Activated naive CD8-positive, alpha-beta T cell (primary cell): ENCODE data around the gene CNOT4.

ENCODE experiments used
- H3K27ac Mint-ChIP-seq: one replicate; pipeline ENCODE4 v1.8.0; 2021; ENCODE audit warnings: mixed read lengths
- H3K27me3 Mint-ChIP-seq: one replicate; pipeline ENCODE4 v1.8.0; 2021; ENCODE audit warnings: mixed read lengths
- H3K36me3 Mint-ChIP-seq: one replicate; pipeline ENCODE4 v1.8.0; 2021; ENCODE audit warnings: mixed read lengths
- H3K4me1 Mint-ChIP-seq: one replicate; pipeline ENCODE4 v1.8.0; 2021; ENCODE audit warnings: low read depth, mixed read lengths
- H3K4me3 Mint-ChIP-seq: one replicate; pipeline ENCODE4 v1.8.0; 2021; ENCODE audit warnings: mild to moderate bottlenecking, mixed read lengths
- H3K9me3 Mint-ChIP-seq: one replicate; pipeline ENCODE4 v1.8.0; 2021; ENCODE audit warnings: low read depth, mixed read lengths

The CNOT4 gene

GRCh38 chr7:135410543-135410942, 99.4 kb downstream of the CNOT4 start:
- Mint-ChIP-seq H3K27me3 (no peaks in the 10 kb centered on the region), H3K27ac (no peak overlapping the region), H3K9me3 (no peaks in the 10 kb centered on the region), H3K4me1 (peaks cover 13% of the 10 kb centered on the region), H3K4me3 (no peak overlapping the region), H3K36me3 (peaks cover 22% of the 10 kb centered on the region)

GRCh38 chr7:135409845-135410542, 99.9 kb downstream of the CNOT4 start:
- Mint-ChIP-seq H3K4me1 (peaks cover 13% of the 10 kb centered on the region), H3K36me3 (peaks cover 22% of the 10 kb centered on the region), H3K27me3 (no peaks in the 10 kb centered on the region), H3K4me3 (no peak overlapping the region), H3K27ac (no peak overlapping the region), H3K9me3 (no peaks in the 10 kb centered on the region)

GRCh38 chr7:135407884-135408283, 102.0 kb downstream of the CNOT4 start:
- H3K4me3 Mint-ChIP-seq: no peak overlapping the region
- H3K36me3 Mint-ChIP-seq: peaks cover 16% of the 10 kb centered on the region
- peaks cover 11% of the 10 kb centered on the region for H3K4me1 Mint-ChIP-seq

GRCh38 chr7:135406918-135407317, 103.0 kb downstream of the CNOT4 start:
- H3K4me1 Mint-ChIP-seq: peaks cover 11% of the 10 kb centered on the region
- H3K27me3 Mint-ChIP-seq: no peaks in the 10 kb centered on the region
- H3K27ac Mint-ChIP-seq: no peak overlapping the region
- no peak overlapping the region for H3K4me3 Mint-ChIP-seq
- H3K36me3 Mint-ChIP-seq: peaks cover 16% of the 10 kb centered on the region
- H3K9me3 Mint-ChIP-seq: no peaks in the 10 kb centered on the region

More at GRCh38 chr7:135407884-135408283, 102.0 kb downstream of the CNOT4 start:
- Mint-ChIP-seq H3K27me3 (no peaks in the 10 kb centered on the region), H3K9me3 (no peaks in the 10 kb centered on the region), H3K27ac (no peak overlapping the region)

GRCh38 chr7:135405969-135406368, 103.9 kb downstream of the CNOT4 start:
- peaks cover 16% of the 10 kb centered on the region for H3K36me3 Mint-ChIP-seq
- H3K4me1 Mint-ChIP-seq: peaks cover 11% of the 10 kb centered on the region
- H3K4me3 Mint-ChIP-seq: no peak overlapping the region
- no peak overlapping the region for H3K27ac Mint-ChIP-seq
- no peaks in the 10 kb centered on the region for H3K9me3 Mint-ChIP-seq
- no peaks in the 10 kb centered on the region for H3K27me3 Mint-ChIP-seq

GRCh38 chr7:135403302-135403701, 106.6 kb downstream of the CNOT4 start:
- Mint-ChIP-seq H3K4me1 (peaks cover 2% of the 10 kb centered on the region), H3K9me3 (no peaks in the 10 kb centered on the region), H3K27ac (no peak overlapping the region), H3K4me3 (no peak overlapping the region), H3K36me3 (peaks cover 11% of the 10 kb centered on the region), H3K27me3 (no peaks in the 10 kb centered on the region)

- no peaks in the 10 kb centered on the region for H3K27me3 Mint-ChIP-seq
- no peak overlapping the region for H3K4me3 Mint-ChIP-seq
- H3K36me3 Mint-ChIP-seq: peaks cover 13% of the 10 kb centered on the region
- no peaks in the 10 kb centered on the region for H3K9me3 Mint-ChIP-seq
- H3K4me1 Mint-ChIP-seq: no peaks in the 10 kb centered on the region
- H3K27ac Mint-ChIP-seq: no peak overlapping the region
Observed at GRCh38 chr7:135397689-135398088, 112.2 kb downstream of the CNOT4 start.

GRCh38 chr7:135392701-135393100, 117.2 kb downstream of the CNOT4 start:
- Mint-ChIP-seq H3K9me3 (no peaks in the 10 kb centered on the region), H3K4me1 (peaks cover 3% of the 10 kb centered on the region), H3K27ac (no peak overlapping the region), H3K27me3 (no peaks in the 10 kb centered on the region), H3K36me3 (peaks cover 15% of the 10 kb centered on the region), H3K4me3 (no peak overlapping the region)

GRCh38 chr7:135391514-135391913, 118.4 kb downstream of the CNOT4 start:
- no peaks in the 10 kb centered on the region for H3K27me3 Mint-ChIP-seq
- H3K4me1 Mint-ChIP-seq: peaks cover 3% of the 10 kb centered on the region
- peaks cover 15% of the 10 kb centered on the region for H3K36me3 Mint-ChIP-seq
- no peak overlapping the region for H3K27ac Mint-ChIP-seq
- H3K9me3 Mint-ChIP-seq: no peaks in the 10 kb centered on the region
- no peak overlapping the region for H3K4me3 Mint-ChIP-seq

GRCh38 chr7:135390829-135391228, 119.1 kb downstream of the CNOT4 start:
- Mint-ChIP-seq H3K4me3 (no peak overlapping the region), H3K9me3 (no peaks in the 10 kb centered on the region), H3K27me3 (no peaks in the 10 kb centered on the region), H3K36me3 (peaks cover 15% of the 10 kb centered on the region), H3K27ac (no peak overlapping the region), H3K4me1 (peaks cover 3% of the 10 kb centered on the region)

GRCh38 chr7:135389971-135390370, 119.9 kb downstream of the CNOT4 start:
- Mint-ChIP-seq H3K4me1 (peaks cover 3% of the 10 kb centered on the region), H3K9me3 (no peaks in the 10 kb centered on the region), H3K4me3 (no peak overlapping the region), H3K27me3 (no peaks in the 10 kb centered on the region), H3K27ac (no peak overlapping the region), H3K36me3 (peaks cover 13% of the 10 kb centered on the region)

- Mint-ChIP-seq H3K27me3 (no peaks in the 10 kb centered on the region), H3K9me3 (no peaks in the 10 kb centered on the region)
Observed at GRCh38 chr7:135388616-135389015, 121.3 kb downstream of the CNOT4 start.

GRCh38 chr7:135386776-135387175, 123.1 kb downstream of the CNOT4 start:
- Mint-ChIP-seq H3K4me3 (no peak overlapping the region), H3K27ac (no peak overlapping the region), H3K9me3 (no peaks in the 10 kb centered on the region), H3K4me1 (peaks cover 3% of the 10 kb centered on the region), H3K36me3 (peaks cover 5% of the 10 kb centered on the region), H3K27me3 (no peaks in the 10 kb centered on the region)

More at GRCh38 chr7:135388616-135389015, 121.3 kb downstream of the CNOT4 start:
- no peak overlapping the region for H3K27ac Mint-ChIP-seq
- no peak overlapping the region for H3K4me3 Mint-ChIP-seq
- H3K36me3 Mint-ChIP-seq: peaks cover 8% of the 10 kb centered on the region
- H3K4me1 Mint-ChIP-seq: peaks cover 3% of the 10 kb centered on the region

GRCh38 chr7:135386181-135386580, 123.7 kb downstream of the CNOT4 start:
- Mint-ChIP-seq H3K36me3 (peaks cover 5% of the 10 kb centered on the region), H3K4me1 (no peaks in the 10 kb centered on the region), H3K27ac (no peak overlapping the region), H3K4me3 (no peak overlapping the region), H3K9me3 (no peaks in the 10 kb centered on the region), H3K27me3 (no peaks in the 10 kb centered on the region)

- Mint-ChIP-seq H3K36me3 (peaks cover 5% of the 10 kb centered on the region), H3K27ac (no peak overlapping the region)
Observed at GRCh38 chr7:135385209-135385608, 124.7 kb downstream of the CNOT4 start.

More at GRCh38 chr7:135385209-135385608, 124.7 kb downstream of the CNOT4 start:
- Mint-ChIP-seq H3K27me3 (no peaks in the 10 kb centered on the region), H3K4me3 (no peak overlapping the region), H3K4me1 (no peaks in the 10 kb centered on the region), H3K9me3 (no peaks in the 10 kb centered on the region)
